SIG-M5 (cell line): ENCODE results near the gene MBOAT2.

ENCODE experiments used
- DNase-seq: peaks from one replicate; lab custom pipeline; 2025; lab: John Stamatoyannopoulos, UW

The MBOAT2 gene

DNA sequence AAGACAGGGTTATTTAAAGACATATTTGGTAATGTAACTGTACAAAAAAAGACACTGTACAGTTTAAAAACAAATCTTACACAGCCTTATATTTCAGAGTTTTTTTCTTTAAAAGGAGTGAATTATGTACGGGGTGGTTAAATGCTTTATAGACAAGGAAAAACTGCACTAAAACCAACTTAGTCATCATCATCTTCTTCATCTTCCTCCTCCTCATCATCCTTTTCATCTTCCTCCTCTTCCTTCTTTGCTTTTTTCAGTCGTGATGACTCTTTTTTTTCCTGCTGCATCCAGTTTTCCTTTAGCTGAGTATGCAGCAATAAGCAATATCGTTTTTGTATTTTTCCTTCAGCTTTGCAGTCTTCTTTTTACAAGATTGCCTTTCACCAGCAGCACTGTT, 14.6 kb upstream of the MBOAT2 start:
- DNase-seq = no peak

DNA sequence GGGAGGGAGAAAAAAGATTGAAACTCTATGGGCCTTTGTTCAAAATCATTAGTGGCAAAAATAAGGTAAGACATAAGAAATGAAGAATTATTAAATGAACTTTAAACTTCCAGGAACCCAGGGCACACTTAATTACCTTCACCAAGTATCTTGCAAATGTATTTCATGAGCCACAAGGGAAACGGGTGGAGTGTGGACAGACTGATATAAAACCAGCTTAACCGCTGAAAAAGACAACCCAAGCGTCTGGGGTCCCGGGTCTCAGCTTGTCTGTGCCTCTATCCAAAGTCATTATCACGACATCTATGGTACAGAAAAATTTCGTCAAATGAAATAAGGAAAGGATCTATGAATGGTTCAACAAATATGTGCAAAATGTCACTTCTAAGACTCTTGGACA, 13.9 kb upstream of the MBOAT2 start:
- no peak for DNase-seq

DNA sequence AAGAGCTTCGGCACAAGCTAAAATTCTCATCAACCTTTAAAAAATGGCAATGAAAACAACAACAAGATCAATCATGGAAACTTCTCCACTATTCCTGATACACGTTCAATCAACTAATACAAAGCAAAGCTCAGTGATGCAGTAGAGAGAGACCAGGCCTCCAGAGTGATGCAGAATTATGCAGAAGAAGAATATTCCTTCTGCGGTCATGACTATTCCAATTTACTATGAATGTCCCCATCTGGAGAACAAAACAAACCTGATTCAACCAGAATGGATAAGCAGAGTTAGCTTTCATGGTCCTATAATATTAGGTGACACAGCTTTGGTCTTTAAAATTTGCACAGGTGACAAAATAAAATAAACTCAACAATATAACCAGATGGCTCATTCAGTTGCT, 12.5 kb upstream of the MBOAT2 start:
- no peak for DNase-seq

DNA sequence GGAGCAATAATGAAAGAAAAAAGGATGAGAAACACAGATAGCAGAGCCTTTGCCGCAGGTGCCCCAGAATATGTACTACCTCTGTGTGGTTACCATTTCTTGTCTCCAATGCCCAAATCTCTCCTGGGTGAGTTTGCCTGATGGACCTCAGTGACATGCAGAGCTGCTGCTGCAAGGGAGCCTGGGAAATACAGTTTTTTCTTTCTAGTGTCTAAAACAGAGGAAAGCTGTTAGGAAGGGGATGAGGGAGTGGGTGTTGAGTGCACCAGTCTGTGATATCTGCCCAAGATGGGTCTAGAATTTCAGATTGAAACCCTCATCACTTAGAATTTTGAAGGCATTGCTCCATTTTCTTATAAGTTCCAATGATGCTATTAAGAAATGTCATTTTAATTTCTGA, 9.9 kb upstream of the MBOAT2 start:
- DNase-seq = no peak

DNA sequence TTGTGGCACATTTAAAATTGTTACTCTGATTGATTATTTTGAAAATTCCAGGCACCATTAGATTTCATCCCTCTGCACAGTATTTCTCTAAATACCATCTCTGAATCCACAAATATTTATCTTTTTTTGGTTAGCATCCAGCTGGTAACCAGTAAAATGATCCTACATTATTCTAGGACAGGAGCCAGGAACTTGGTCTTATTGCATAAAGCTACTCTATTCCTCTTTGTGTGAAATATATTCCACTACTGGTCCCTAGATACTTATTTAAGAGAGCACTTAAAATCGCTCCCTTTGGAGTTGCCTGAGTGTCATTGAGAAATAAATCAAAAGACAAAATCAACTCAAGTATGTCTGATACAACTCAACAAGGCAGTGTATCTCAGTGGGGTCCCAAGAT, 7.4 kb upstream of the MBOAT2 start:
- DNase-seq = no peak

DNA sequence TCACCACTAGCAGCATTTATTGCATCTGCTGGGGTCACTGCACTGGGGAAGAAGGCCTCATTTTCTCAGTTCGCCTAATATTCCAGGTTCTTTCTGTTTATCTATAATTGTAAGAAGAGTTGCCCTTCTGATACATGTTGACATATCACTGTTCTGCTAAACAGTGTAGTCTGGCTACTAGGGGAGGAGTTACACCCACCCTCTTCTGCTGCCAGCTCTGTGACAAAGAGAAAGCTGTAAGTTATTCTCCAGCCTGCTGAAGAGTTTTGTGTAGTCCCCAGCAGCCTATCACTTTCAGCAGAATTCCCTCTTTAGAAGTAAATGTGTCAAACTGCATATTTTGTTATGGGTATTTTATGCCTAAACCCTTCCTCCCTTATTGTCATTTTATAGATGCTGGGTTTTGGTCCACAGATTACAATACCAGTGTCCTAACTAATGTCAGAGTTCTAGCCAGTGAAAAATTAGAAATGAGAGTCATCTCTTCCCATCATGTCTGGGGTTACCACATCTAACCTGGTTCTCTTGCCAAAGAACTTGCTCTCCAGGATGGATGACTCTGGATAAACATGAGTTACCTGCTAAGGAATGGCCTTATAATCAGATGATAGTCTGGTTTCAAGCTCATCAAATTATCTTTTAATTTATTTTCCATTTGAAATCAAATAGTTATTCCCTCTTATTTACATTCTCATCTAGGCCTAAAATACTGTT, 5.6 kb upstream of the MBOAT2 start:
- no peak for DNase-seq

DNA sequence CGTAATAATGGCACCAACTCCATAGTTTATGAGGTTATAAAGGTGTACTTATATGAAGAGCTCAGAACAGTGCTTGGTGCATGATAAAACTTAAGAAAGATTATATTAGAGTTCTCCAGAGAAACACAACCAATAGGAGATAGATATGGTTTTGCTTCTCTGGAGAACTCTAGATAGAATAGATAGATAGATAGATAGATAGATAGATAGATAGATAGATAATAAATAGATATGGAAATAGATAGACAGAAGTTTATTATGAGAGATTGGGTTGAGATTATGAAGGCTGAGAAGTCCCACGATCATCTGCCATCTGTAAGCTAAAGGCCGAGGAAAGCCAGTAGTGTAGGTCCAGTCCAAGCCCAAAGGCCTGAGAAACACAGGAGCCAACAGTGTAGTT, 2.9 kb upstream of the MBOAT2 start:
- no peak for DNase-seq

DNA sequence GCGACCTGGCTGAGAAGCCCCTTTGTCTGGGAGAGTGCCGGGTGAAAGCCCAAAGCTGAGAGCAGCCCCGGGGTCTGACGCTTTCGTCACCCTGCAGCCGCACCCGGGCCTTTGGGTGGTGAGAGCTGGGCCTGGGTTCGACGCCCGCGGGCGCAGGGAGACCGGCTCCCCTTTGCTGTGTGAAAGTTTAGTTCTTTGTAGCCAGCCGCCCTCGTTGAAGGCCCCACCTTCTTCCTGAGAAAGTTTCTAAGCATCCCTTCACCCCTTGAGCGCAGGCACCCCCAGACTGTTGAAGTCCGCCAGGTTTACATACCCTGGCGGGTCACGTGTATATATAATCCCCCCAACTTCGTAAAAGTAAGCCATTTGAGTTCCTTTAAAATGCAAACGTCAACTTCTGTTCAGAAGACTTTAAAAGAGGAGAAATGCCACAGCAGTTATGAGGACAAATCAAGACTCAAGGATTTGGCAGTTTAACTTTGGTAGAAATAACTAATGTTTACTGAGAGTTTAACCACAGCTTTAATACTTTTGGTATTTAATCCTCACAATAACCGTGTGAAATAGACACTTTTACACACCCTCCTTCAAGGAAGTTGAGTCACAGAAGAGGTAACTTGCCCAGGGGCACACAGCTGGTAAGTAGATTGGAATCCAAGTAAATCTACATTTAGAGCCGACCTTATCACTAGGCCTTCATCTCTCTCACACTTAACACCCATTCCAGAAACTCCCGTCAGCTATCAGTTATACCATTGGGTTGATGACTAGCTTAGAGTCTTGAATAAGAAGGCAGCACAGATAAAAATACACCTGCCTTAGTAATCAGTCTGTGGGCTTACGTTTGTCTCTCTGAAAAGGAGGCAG, 1.1 kb upstream of the MBOAT2 start:
- no peak for DNase-seq

DNA sequence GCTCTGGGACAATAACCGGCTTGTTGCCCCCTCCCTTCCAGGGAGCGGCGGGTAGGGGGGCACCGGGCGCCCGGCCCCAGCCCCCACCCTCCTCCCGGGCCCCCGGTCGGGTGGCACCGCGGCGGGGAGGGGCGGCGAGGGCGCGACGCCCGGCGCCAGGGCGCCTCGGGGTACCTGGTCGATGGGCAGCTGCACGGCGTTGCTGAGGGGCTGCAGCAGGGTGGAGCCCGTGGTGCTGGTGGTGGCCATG, 193 bp downstream of the MBOAT2 start:
- DNase-seq = no peak

DNA sequence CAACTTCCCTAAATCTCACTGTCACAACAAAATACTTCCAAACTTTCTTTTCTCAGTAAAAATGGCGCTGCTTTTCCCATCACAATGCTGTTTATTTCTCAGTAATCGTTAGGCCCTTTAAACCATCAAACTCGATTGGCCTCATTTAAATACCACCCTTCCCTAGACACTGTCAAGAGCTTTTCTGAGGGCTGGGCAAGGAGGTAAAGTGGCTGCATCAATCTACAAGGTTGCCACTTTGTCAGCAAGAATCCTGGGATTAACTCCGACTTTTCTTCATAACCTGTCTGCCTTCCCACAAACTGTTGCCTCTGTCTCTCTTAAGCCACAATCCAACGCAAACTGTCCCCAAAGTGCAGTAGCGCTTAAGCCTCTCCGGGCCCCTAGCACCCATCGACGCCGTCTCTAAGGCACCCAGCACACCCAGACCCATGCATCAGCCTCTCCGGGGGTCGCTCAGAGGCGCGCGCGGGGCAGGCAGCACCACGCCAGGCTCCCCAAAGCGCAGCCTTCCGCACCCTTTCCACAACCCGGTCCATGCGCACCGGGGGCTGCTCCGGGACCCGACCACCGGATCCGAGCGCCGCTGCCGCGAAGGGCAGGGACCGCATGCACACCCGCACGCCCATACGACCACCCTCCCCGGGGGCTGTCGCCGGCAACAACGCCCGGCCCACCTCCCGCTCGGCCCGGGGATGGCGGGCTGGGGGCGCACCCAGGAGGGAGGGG, 683 bp downstream of the MBOAT2 start:
- DNase-seq = no peak

DNA sequence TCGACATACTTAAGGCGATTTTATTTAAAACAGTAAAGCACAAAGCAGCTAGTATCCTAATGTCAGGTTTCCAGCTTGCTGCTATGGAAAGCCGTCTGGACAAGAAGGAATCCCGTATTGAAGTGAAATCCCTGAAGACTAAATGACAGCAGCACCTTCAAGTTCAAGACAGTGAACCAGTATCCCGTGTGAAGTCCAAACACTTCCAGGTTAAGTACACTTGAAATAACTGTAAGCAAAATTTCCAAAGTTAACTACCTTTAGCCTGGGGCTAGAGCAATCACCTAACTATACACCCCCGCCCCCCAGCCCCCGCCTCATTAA, 1.2 kb downstream of the MBOAT2 start:
- DNase-seq = no peak

DNA sequence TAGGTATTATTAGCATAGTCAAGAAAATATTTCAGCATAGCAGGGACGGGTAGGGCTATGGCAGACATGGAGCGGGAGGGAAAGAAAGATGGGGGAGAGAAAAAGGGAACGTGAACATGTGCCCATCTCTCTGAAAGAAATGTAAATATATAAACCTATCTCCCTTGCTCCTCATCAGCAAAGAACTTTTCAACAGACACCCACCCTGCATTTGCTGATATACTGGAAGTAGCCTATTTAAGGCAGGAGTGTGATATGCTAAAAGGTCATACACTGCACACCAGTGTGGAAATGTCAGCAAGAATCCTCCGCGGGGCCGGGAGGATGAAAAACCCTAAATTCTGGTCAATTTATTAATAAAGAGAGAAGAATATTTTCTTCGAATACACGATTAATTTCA, 1.7 kb downstream of the MBOAT2 start:
- DNase-seq = no peak

DNA sequence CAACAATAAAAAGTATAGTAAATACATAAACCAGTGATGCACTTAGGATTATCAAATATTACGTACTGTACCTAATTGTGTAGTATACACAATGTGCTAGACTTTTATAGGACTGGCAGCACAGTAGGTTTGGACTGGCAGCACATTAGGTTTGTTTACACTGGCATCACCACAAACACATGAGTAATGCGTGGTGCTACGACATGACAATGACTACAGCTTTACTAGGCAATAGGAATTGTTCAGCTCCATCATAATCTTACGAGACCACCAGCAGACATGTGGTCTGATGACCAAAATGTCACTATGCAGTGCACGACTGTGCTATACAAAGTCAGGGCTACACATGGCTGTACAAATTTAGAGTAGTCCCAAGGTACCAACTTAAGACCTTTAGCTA, 2.3 kb downstream of the MBOAT2 start:
- no peak for DNase-seq

DNA sequence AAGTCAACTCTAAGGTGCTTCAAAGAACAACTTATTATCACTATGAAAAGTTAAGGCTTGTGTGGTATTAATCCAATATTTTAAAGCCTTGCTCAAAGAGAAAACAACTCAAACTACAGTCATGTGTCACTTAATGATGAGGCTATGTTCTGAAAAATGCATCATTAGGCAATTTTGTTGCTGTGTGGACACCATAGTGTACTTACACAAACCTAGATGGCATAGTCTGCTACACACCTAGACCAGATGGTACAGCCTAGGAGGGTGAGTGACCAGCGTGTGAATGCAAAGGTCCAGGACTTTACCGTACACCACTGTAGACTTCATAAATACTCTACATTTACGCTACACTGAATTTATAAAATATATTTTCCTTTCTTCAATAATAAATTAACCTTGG, 3.0 kb downstream of the MBOAT2 start:
- DNase-seq = no peak

DNA sequence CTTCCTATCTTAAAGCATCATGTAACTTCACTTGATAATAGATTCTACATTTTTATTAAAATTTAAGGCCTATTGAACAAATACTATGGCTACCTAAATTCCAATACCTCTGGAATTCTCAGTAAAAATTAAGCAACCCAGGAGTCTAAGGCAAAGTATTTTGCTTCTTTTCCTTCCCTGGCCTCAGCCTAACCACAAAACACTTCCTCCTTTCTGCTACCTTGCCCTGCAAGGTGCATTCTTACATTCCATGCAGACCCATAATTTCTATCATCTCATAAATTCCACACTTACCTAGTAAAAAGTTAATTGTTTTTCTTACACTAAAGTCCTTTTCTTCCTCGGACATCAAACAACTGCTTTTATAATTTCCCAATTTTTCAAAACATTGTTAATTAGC, 3.7 kb downstream of the MBOAT2 start:
- no peak for DNase-seq

DNA sequence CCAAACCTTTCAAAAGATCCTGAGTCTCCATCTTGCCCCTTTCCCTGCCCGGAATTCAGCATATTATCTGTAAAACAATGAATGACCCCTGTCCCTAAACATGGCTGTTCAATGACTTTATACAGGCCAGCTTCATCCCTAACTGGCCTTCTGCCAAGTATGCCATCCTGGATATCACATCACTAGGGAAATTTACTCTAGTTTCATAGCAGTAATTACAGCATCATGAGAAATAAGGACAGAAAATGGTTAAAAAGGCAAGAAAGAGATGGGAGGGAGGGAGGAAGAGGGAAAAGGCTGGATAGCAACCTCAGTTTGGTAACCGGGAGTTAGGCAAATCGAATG, 4.4 kb downstream of the MBOAT2 start:
- DNase-seq = no peak

DNA sequence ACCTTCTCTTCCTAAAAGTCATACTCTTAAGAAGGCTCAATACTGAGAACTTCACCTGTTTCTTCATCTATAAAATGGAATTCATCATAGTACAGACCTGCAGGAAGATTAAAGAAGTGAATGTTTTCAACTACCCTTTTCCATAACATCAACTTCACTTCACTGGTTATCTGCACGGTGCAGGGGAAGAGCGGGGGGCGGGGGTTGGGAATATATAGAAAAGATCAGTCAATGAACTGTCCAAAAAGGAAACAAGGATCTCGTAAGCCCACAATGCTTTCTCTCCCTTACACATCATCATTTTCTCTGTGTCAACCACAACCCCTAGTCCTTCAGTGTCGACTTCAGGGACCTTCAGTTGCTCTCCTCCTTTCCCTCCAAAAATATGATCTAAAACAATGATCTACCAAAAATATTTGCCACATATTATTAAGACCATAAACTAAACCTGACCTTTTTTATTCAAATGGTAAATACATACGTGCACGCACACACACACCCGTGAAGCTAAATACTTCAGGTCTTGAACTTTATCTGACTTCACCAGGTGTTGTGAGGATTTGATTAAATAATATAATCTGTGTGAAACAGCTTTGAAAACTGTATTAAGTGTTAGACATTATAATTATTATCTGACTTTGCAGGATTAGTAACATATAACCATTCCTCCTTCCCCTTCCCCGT, 4.9 kb downstream of the MBOAT2 start:
- no peak for DNase-seq

DNA sequence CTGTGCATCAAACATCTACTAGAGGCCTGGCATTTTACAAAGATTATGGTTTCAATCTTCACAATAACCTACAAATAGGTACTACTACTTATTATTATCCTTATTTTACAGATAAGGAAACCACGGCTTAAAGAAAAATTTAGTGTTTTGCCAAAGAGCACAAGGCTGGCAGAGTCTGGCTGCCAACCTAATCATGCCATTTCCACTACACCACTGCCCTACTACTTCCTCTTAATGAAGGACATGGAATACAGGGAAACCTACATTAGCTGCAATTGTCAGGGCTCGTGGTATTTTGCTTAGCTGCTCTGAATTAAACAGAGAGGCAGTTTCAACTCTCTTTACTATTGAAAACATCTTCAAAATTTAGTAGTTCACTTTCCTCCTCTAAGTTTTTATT, 5.9 kb downstream of the MBOAT2 start:
- DNase-seq = no peak

DNA sequence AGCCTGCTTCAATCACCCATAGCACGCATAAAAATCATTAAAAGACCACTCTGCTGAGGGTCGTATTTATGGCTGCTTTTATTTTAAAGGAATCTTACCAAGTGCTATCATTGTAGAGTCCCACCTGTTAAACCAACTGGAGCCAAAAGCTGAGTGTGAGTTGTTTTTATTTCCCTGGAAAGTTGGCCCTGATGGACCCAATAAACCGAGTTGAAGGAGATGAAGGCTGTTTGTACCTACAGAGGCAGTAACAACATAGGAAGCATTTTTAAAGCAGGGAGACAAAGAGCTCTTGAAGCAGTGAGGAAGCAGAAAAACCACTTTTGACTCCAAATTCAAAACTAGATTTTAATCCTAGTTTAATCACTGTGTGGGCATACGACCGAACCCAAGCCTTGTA, 6.4 kb downstream of the MBOAT2 start:
- DNase-seq = no peak

DNA sequence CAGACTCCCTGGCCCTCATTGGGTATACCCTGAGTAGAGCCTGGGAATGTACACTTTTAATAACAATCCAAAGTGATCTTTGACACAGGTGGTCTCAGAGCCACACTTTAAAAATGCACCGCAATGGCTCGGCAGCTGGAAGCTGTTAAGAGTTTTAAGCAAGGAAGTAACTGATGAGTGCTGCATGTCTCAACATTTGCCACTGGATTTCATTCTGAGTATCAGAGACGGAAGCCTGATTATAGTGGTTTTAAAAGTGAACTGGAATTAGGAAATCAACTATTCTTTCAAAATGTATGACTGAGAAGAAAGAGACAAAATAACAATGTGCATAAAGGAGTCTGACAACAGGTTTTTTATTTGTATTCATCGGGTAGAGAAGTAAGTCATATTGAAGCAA, 7.5 kb downstream of the MBOAT2 start:
- no peak for DNase-seq

DNA sequence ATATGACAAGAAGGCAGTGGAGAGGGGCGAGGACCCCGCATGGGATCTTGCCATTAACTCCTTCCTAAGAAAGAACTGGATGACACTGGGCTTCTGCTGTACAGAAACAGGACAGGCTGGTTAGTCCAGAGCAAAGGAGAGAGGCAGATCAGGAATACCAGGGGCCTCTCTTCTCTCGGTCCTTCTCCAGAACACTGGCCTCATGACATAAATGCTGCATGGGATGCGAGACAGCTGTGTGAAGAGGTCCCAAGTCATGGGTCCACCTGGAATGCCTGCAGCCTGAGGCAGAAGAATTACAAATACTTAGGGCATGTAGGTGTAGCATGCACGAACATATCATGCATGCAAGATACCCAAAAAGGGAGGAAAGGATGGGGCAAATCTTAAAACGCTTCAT, 9.1 kb downstream of the MBOAT2 start:
- DNase-seq = no peak

DNA sequence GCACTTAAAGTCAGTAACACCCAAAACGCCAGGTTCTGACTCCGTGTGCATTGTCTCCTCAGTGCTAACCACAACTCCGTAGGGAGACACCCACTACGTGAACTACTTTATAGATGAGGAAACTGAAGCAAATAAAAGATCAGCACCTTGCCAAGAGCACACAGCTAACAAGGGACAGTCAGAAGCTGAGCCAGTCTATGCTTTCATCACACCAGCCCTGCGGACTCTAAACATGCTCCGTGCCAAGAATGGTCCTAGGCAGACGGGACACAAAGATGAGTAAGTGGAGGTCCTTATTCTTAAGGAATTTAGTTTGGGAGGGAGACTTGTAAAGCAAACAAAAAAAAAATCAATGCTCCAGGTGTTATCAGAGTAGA, 9.6 kb downstream of the MBOAT2 start:
- DNase-seq = no peak
